GM23248 (cell line): ENCODE measurements around the gene CCR5. TPM values are rescaled to one million over a fixed set of nuclear protein-coding genes. Genes with fewer than 3 reads are reported as not detected.

Experiments
- DNase-seq: peaks from one replicate; pipeline ENCODE4 v3.0.0-alpha.2; 2015
- H2AFZ ChIP-seq: fragments of 200-600 bp; sonication (generic); 2 replicates; pipeline ENCODE4 v1.6.1; 2016; ENCODE audit warnings: antibody characterized with exemption
- H3F3A ChIP-seq: fragments of 200-600 bp; sonication (generic); 2 replicates; pipeline ENCODE4 v1.6.1; 2016; ENCODE audit warnings: mild to moderate bottlenecking, antibody characterized with exemption, mixed run types; ENCODE audit not compliant: insufficient read depth
- H3K27ac ChIP-seq: fragments of 200-600 bp; sonication (generic); 2 replicates; pipeline ENCODE4 v1.5.1; 2016; ENCODE audit warnings: mild to moderate bottlenecking
- H3K27me3 ChIP-seq: fragments of 200-600 bp; sonication (generic); replicated peaks from 2 replicates; pipeline ENCODE4 v1.6.1; 2016; ENCODE audit warnings: mild to moderate bottlenecking; ENCODE audit not compliant: insufficient read depth
- H3K36me3 ChIP-seq: fragments of 200-600 bp; sonication (generic); 2 replicates; pipeline ENCODE4 v1.6.1; 2016; ENCODE audit warnings: low read depth, mild to moderate bottlenecking
- H3K4me1 ChIP-seq: fragments of 200-600 bp; sonication (generic); 2 replicates; pipeline ENCODE4 v1.6.1; 2016; ENCODE audit warnings: mild to moderate bottlenecking; ENCODE audit not compliant: insufficient read depth
- H3K4me2 ChIP-seq: fragments of 200-600 bp; sonication (generic); one replicate; pipeline ENCODE4 v1.6.1; 2016; ENCODE audit warnings: mild to moderate bottlenecking; ENCODE audit not compliant: unreplicated experiment
- H3K4me3 ChIP-seq: fragments of 200-600 bp; sonication (generic); 2 replicates; pipeline ENCODE4 v1.5.1; 2016; ENCODE audit warnings: mild to moderate bottlenecking
- H3K79me2 ChIP-seq: fragments of 200-600 bp; sonication (generic); 2 replicates; pipeline ENCODE4 v1.6.1; 2016; ENCODE audit warnings: mild to moderate bottlenecking; ENCODE audit not compliant: insufficient read depth
- H3K9ac ChIP-seq: fragments of 200-600 bp; sonication (generic); 2 replicates; pipeline ENCODE4 v1.6.1; 2016; ENCODE audit warnings: mild to moderate bottlenecking
- H3K9me2 ChIP-seq: fragments of 200-600 bp; sonication (generic); 2 replicates; pipeline ENCODE4 v1.6.1; 2016; ENCODE audit warnings: mixed run types, mild to moderate bottlenecking, moderate library complexity; ENCODE audit not compliant: insufficient read depth
- H3K9me3 ChIP-seq: fragments of 200-600 bp; sonication (generic); one replicate; pipeline ENCODE4 v1.6.1; 2017; ENCODE audit warnings: low read depth
- H4K20me1 ChIP-seq: fragments of 200-600 bp; sonication (generic); 2 replicates; pipeline ENCODE4 v1.6.0; 2016; ENCODE audit not compliant: insufficient read depth
- EZH2 ChIP-seq: fragments of 200-600 bp; sonication (generic); IDR thresholded peaks from 2 replicates; pipeline ENCODE4 v1.6.1; 2018; ENCODE audit warnings: antibody characterized with exemption, mild to moderate bottlenecking; ENCODE audit not compliant: insufficient read depth, poor library complexity, severe bottlenecking
- EZH2phosphoT487 ChIP-seq: fragments of 200-600 bp; sonication (generic); IDR thresholded peaks from 2 replicates; pipeline ENCODE4 v1.6.1; 2018; ENCODE audit warnings: antibody characterized with exemption, moderate library complexity, mild to moderate bottlenecking, low read depth; ENCODE audit not compliant: insufficient read depth
- WGBS, 2 experiments: methylation state at CpG; one replicate each; pipeline ENCODE4 v1.1.6; 2015 to 2017; ENCODE audit warnings: low lambda C conversion rate in 2 of 2, low coverage in 1 of 2; ENCODE audit errors: missing lambda C conversion rate in 2 of 2; 5-methylcytosine and 5-hydroxymethylcytosine counted together
- in situ Hi-C: fragments of 300-500 bp; cut with MboI; formaldehyde crosslinking; loops from 2 replicates; pipeline ENCODE4 v1.15.0; 2020
- polyA plus RNA-seq: library from polyadenylated mRNA; unstranded; fragments of >200 nt; fragmentation: Nextera tagmentation; extraction: Ambion mirVana; gene quantifications from 2 replicates; pipeline ENCODE4 v1.2.1, GENCODE V29; 2016
- total RNA-seq: library from RNA; depleted of rRNA; stranded (reverse); fragments of >200 nt; shearing (Covaris generic); gene quantifications from 2 replicates; pipeline ENCODE4 v1.2.3, GENCODE V29; 2014

The CCR5 gene
- total and polyA plus RNA-seq, 2 experiments from 2014 or later, result not detected

DNA sequence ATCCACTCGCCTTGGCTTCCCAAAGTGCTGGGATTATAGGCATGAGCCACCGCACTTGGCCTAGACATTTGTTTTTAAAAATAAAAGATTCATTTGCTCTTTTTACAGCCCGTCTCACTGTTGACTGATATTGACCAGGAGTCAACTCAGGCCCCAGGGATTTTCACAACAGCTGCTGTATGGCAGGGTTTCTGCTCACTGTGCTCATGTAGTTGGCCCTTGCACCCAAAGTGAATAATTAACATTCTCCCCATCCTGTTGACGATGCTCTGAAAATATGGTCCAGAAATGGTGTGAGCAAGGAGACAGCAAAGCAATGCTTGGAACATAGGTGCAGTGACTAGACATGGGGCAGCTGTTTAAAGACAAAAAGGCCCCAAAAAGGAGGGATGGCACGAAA, 2.9 kb upstream of the CCR5 start:
- H3K9me3 ChIP-seq, result no peaks in the 10 kb centered on the region
- WGBS, 2 experiments, result 56 to 59% methylated on average over 5 of the region's 5 CpGs
- H2AFZ ChIP-seq, result no peak overlapping the region
- no peaks in the 10 kb centered on the region for H3K36me3 ChIP-seq
- no peaks in the 10 kb centered on the region for H3K79me2 ChIP-seq
- H3K27ac ChIP-seq, result no peak overlapping the region
- no peak overlapping the region for H3K9ac ChIP-seq
- no peaks in the 10 kb centered on the region for H4K20me1 ChIP-seq
- in situ Hi-C loops, result loop anchor here (10.0 to 25.0 kb wide), 3 partner anchors 283 to 606 kb away; partner anchors contain the start of gene CXCR6
- TF ChIP-seq EZH2phosphoT487 (no peak), EZH2 (no peak)
- no peaks in the 10 kb centered on the region for H3K9me2 ChIP-seq
- no peak overlapping the region for H3K4me3 ChIP-seq
- no peak for DNase-seq
- H3K4me2 ChIP-seq, result no peak overlapping the region
- no peaks in the 10 kb centered on the region for H3F3A ChIP-seq
- H3K4me1 ChIP-seq, result no peaks in the 10 kb centered on the region
- peaks cover 79% of the 10 kb centered on the region for H3K27me3 ChIP-seq

- H2AFZ ChIP-seq, result no peak overlapping the region
- WGBS, 2 experiments, result 81 to 84% methylated on average over 7 of the region's 7 CpGs
- no peaks in the 10 kb centered on the region for H4K20me1 ChIP-seq
Observed at GRCh38 chr3:46368569-46368968, 2.2 kb upstream of the CCR5 start.

DNA sequence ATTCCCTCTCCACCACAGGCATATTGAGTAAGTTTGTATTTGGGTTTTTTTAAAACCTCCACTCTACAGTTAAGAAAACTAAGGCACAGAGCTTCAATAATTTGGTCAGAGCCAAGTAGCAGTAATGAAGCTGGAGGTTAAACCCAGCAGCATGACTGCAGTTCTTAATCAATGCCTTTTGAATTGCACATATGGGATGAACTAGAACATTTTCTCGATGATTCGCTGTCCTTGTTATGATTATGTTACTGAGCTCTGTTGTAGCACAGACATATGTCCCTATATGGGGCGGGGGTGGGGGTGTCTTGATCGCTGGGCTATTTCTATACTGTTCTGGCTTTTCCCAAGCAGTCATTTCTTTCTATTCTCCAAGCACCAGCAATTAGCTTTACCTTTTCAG, 1.6 kb upstream of the CCR5 start:
- Histone ChIP-seq H2AFZ (no peak overlapping the region), H3K9me3 (no peaks in the 10 kb centered on the region), H4K20me1 (no peaks in the 10 kb centered on the region), H3K9ac (no peak overlapping the region), H3F3A (no peaks in the 10 kb centered on the region), H3K36me3 (no peaks in the 10 kb centered on the region), H3K4me2 (no peak overlapping the region), H3K4me3 (no peak overlapping the region), H3K9me2 (no peaks in the 10 kb centered on the region), H3K79me2 (no peaks in the 10 kb centered on the region), H3K27me3 (peaks cover 82% of the 10 kb centered on the region), H3K4me1 (no peaks in the 10 kb centered on the region), H3K27ac (no peak overlapping the region)
- 32% methylated on average over 4 of the region's 4 CpGs for WGBS, 2 experiments
- TF ChIP-seq EZH2, result no peak
- no peak for TF ChIP-seq EZH2phosphoT487
- no peak for DNase-seq
- in situ Hi-C loops, result loop anchor here (10.0 to 25.0 kb wide), 3 partner anchors 284 to 607 kb away; partner anchors contain the start of gene CXCR6

More at GRCh38 chr3:46368569-46368968, 2.2 kb upstream of the CCR5 start:
- Histone ChIP-seq H3K4me1 (no peaks in the 10 kb centered on the region), H3K4me3 (no peak overlapping the region), H3K79me2 (no peaks in the 10 kb centered on the region), H3K27me3 (peaks cover 82% of the 10 kb centered on the region), H3K4me2 (no peak overlapping the region), H3K36me3 (no peaks in the 10 kb centered on the region), H3F3A (no peaks in the 10 kb centered on the region), H3K9me3 (no peaks in the 10 kb centered on the region), H3K27ac (no peak overlapping the region), H3K9me2 (no peaks in the 10 kb centered on the region), H3K9ac (no peak overlapping the region)
- no peak for DNase-seq
- in situ Hi-C loops, result loop anchor here (10.0 to 25.0 kb wide), 3 partner anchors 284 to 606 kb away; partner anchors contain the start of gene CXCR6
- TF ChIP-seq EZH2 (no peak), EZH2phosphoT487 (no peak)

- Histone ChIP-seq H3K9me2 (no peaks in the 10 kb centered on the region), H3K4me3 (no peak overlapping the region), H3K27me3 (peaks cover 85% of the 10 kb centered on the region), H3K4me2 (no peak overlapping the region), H2AFZ (no peak overlapping the region), H3K36me3 (no peaks in the 10 kb centered on the region), H4K20me1 (no peaks in the 10 kb centered on the region), H3K9me3 (no peaks in the 10 kb centered on the region), H3K27ac (no peak overlapping the region), H3K9ac (no peak overlapping the region), H3K79me2 (no peaks in the 10 kb centered on the region), H3F3A (no peaks in the 10 kb centered on the region), H3K4me1 (no peaks in the 10 kb centered on the region)
- TF ChIP-seq EZH2phosphoT487, result no peak
- TF ChIP-seq EZH2, result no peak
- WGBS, 2 experiments, result 51% methylated on average over 6 of the region's 6 CpGs
- no peak for DNase-seq
- in situ Hi-C loops, result loop anchor here (10.0 to 25.0 kb wide), 3 partner anchors 285 to 607 kb away; partner anchors contain the start of gene CXCR6
Observed at GRCh38 chr3:46369675-46370132, 1.0 kb upstream of the CCR5 start.
